NCI-H82 treated with DMSO at 0.1 percent for 48 hours (cell line): Measurements from ENCODE around the gene OSGEP.
"Not testable (repeated sequence)": the region's sequence is repeated elsewhere in the genome, so short reads cannot be mapped to it uniquely, and the experiment has no call there.

ENCODE experiments used
- DNase-seq: peaks from one replicate; lab custom pipeline; 2025; ENCODE audit not compliant: unreplicated experiment; lab: John Stamatoyannopoulos, UW

OSGEP gene

GRCh38 chr14:20469890-20470602 lies 15.4 kb upstream of the OSGEP start:
- no peak for DNase-seq

DNA sequence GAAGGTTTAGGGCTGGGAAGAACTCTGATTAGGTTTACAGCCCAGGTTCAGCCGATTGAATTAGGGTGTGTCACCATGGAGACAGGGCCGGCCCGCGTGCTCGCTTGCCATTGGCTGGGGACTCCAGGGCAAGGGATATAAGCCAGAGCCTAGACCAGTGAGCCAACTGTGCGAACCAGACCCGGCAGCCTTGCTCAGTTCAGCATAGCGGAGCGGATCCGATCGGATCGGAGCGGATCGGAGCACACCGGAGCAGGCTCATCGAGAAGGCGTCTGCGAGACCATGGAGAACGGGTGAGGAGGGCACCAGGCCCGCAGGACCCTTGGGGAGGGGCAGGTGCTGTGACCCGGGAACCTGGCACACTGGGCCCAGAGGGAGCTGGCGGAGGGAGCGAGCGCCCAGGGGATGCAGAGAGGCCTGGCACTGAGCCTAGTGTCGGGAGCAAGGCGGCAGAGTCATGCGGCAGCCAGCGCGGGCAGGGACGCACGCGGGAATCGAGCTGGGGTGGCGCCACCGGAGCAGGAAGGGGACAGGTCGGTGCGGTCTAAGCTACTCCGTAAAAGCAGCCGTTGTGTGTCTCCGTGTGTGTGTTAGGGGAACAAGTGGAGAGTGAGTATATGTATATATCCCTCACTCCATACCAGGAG lies 14.8 kb upstream of the OSGEP start, which contains the start of gene PNP:
Gene PNP, plus strand, starts transcription at position 165 of the 648 bp plus-strand sequence. Its CDS starts 119 bp downstream, at position 284.
- DNase-seq, result peak; percentile 85

GRCh38 chr14:20468764-20469241 lies 14.2 kb upstream of the OSGEP start:
- DNase-seq, result no peak

GRCh38 chr14:20461225-20462141 lies 6.9 kb upstream of the OSGEP start, which contains the start of gene PIP4P1:
Gene PIP4P1, minus strand, starts transcription at chr14:20461434. Its CDS starts 109 bp downstream, at chr14:20461325.
- peak; percentile 98 for DNase-seq

GRCh38 chr14:20460458-20461224 lies 6.0 kb upstream of the OSGEP start:
- DNase-seq, result no peak

DNA sequence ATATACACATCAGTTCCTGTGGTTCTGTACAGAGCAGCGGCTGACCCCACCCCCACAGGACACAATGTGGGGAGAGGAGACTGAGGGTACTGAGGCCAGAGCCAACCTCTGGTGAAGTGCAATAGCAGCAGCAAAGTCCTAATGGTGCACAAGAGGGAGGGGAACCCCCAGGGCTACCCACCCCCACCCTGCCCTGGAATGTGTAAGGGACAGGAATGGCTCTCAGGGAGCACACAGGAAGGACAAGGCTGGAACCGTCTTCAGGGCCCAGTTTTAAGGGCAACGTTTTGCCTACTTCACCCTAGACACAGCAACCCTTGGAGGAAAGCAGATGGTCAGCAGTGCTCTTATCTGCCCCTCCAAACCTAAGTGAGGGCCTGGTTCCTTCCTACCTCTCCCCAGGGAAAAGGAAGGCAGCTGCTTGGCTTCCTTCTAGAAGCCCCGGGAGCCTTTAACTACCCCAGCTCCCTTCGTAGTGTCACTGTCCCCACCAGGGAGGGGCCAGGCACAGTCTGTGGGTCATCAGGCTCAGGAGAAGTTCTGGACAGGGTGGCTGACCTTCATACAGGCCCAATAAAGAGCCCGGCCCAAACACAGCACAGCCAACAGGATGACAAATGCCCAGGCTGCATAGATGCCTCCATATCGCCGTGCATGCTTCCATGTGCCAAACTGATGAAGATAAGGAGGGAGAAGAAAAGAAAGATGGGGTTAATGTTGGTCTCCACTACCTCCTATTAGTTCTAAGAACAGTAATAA lies 3.6 kb upstream of the OSGEP start:
- no peak for DNase-seq

- no peak for DNase-seq
These were observed 2.4 kb upstream of the OSGEP start for GRCh38 chr14:20456971-20457370.

DNA sequence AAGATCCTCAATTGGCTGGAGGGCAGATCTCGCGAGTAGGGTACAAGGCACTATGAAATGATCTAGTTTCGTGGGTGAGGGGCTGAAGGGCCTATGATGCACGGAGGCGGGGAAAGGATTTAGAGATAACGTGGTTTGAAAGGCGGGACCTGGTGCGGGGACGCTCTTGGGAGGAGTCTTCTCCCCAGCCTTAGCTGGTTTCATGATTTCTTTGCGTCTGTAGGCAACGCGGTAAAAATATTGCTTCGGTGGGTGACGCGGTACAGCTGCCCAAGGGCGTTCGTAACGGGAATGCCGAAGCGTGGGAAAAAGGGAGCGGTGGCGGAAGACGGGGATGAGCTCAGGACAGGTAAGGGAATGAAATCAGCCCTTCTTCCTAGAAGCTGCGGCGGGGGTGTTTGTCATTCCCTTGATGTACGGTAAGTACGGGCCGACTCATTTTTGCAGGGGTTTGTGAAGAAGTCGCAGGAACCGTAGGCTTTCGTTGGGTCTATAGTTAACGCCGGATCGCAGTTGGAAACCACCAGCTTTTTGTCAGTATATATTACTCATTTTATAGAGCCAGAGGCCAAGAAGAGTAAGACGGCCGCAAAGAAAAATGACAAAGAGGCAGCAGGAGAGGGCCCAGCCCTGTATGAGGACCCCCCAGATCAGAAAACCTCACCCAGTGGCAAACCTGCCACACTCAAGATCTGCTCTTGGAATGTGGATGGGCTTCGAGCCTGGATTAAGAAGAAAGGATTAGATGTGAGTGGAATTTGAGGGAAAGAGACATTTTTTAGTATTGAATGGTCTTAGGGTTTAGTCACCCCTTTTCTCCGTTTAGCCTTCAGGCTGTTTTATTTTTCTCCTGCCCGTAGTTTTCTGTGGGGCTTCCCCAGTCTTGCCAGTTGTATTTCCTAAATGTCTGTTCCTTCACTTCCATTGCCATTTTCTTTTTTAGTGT lies 1.0 kb upstream of the OSGEP start:
- DNase-seq, result no peak

- DNase-seq, result not testable (repeated sequence)
These were observed 1.8 kb downstream of the OSGEP start for GRCh38 chr14:20452831-20453230.

- DNase-seq, result no peak
These were observed 7.7 kb downstream of the OSGEP start for GRCh38 chr14:20446889-20447288.

- DNase-seq, result not testable (repeated sequence)
These were observed 11.0 kb downstream of the OSGEP start for GRCh38 chr14:20443650-20444049.

GRCh38 chr14:20441461-20441860 lies 13.2 kb downstream of the OSGEP start:
- DNase-seq, result no peak

DNA sequence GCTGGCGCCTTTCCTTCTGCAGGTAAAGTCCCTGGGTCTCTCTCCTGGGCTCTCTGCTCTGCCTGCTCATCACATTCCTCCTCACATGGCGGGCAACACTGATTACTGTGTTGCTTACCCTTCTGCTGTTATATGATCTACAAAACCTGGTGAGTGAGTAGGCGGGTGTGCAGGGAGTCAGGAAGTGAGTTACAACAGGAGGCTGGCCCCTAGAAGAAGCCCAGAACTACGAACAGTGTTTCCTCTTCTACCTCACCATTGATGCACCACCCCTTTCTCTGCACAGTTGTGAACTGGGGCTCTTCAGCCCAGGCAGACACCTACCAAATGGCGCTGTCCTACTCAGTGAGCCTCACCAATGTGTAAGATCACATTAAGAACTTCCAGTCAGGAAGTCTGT lies 13.7 kb downstream of the OSGEP start:
- DNase-seq, result no peak

DNA sequence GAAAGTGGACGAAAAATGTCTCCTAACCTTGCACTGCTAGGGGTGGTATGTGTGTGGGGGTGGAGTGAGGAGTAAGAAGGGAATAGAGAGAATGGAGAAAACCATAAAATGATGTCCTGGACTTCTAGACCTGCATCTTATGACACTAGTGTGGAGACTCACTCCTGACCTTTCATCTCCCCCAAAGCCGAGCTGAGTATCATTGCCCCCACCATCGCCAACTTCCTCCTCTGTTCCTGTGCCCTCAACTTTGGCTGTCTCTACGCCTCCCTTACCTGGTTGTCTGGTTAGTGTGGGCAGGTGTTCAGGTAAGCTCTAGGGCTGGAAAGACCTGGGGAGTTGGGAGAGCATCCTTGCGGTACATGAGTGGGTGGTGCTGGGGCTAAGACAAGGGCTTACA lies 14.1 kb downstream of the OSGEP start:
- DNase-seq, result no peak

DNA sequence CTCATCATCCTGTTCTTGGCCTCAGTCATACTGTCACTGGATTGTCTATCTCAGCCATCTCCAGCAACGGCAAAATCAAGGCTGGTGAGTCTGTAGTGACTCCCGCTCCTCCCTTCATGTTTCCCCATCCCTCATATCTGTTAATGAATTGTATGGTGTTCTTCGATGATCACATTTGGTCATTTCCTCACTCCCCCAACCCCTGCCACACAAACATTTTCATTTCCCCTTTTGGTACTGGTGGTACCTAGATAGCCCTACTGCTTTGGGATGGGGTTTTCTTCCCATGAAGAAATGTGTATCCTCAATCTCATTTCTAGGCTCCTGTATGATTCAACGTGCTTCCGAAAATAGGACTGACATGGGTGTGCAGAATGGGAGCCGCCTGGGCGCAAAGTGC lies 15.9 kb downstream of the OSGEP start:
- DNase-seq, result no peak

DNA sequence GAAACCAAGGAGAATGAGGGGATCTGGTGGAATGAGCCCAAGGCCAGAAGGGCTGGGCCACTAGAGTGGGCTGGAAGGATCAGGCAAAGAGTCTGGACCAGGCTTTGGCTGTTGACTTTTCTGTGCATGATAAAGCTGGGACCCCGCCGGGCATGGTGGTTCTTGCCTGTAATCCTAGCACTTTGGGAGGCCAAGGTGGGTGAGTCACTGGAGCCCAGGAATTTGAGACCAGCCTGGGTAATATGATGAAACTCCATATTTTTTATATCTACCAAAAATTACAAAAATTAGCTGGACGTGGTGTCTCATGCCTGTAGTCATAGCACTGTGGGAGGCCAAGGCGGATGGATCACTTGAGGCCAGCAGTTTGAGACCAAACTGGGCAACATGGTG lies 18.3 kb downstream of the OSGEP start:
- DNase-seq, result no peak

GRCh38 chr14:20435582-20436362 lies 18.8 kb downstream of the OSGEP start, which contains the start of gene KLHL33:
Gene KLHL33, minus strand, starts transcription at chr14:20436166. Its CDS starts 355 bp downstream, at chr14:20435811.
- DNase-seq, result no peak
